GM13976 (cell line): ENCODE data around the gene SETD1A.

Source experiments
- DNase-seq: peaks from one replicate; pipeline ENCODE4 v3.0.0; 2012; ENCODE audit warnings: low spot score
- CTCF ChIP-seq: IDR thresholded peaks from 2 replicates; pipeline ENCODE4 v1.5.1; 2012; ENCODE audit warnings: borderline replicate concordance, mild to moderate bottlenecking; ENCODE audit not compliant: insufficient read depth; ENCODE audit errors: extremely low read depth, missing control alignments, control extremely low read depth
- in situ Hi-C: fragments of 300-500 bp; cut with MboI; formaldehyde crosslinking; loops from one replicate; pipeline ENCODE4 v1.12.0; 2022; ENCODE audit warnings: low sequenced_read_pairs, mixed read lengths, inconsistent platforms; ENCODE audit not compliant: unreplicated experiment

SETD1A gene

GRCh38 chr16:30998852-30999761 is 41.6 kb downstream of the SETD1A start:
- no peak for TF ChIP-seq CTCF
- in situ Hi-C loops = loop anchor here (25.0 kb wide), 1 partner anchor 438 kb away; the partner anchor contains the start of genes COX6A2 and ZNF843
- DNase-seq = no peak

- in situ Hi-C loops = no loop called here
- no peak for DNase-seq
- no peak for TF ChIP-seq CTCF
Measured at GRCh38 chr16:31000671-31001382, 43.3 kb downstream of the SETD1A start.

GRCh38 chr16:31001507-31002249 is 44.1 kb downstream of the SETD1A start:
- DNase-seq = no peak
- in situ Hi-C loops = no loop called here
- no peak for TF ChIP-seq CTCF

DNA sequence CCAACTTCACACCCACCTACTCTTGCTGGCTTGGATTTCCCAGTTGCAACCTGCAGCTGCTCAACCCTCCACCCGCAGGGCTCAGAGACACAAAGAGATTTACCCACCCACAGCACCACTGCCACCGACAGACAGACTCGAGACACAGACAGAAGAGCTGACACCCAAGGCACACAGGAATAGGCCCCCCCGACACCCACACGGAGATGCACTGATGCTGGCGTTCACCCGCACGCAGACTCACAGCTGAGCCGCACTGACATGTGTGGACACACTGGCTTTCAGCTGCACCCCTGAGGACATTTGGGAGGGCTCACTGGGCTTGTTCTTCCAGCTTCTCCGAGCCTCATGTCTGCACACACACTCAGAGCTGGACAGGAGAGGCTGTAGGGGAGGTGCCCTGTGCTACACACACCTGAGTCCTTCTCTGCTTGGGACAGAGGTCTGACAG is 44.7 kb downstream of the SETD1A start:
- TF ChIP-seq CTCF = no peak
- in situ Hi-C loops = no loop called here
- DNase-seq = no peak

- DNase-seq = no peak
- no peak for TF ChIP-seq CTCF
Measured at GRCh38 chr16:31002862-31003341, 45.3 kb downstream of the SETD1A start.

DNA sequence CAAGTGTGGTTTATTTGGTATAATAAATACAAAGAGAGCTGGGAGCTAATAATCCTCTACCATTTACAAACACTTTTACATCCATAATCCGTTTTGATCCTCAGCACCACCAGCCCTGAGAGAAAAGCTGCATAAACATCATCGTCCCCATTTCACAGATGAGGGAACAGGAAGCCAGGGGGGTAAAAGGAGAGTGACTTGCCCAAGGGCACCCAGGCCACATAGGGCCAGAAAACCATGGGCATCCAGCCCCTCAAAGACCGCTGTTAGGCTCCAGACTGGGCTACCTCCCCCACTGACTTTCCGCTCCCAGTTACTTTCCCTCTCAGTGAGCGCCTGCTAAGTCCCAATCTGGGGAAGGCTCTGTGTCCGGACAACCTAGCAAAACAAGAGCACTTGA is 46.2 kb downstream of the SETD1A start:
- TF ChIP-seq CTCF = no peak
- no peak for DNase-seq
- in situ Hi-C loops = no loop called here

More at GRCh38 chr16:31002862-31003341, 45.3 kb downstream of the SETD1A start:
- in situ Hi-C loops = no loop called here
